GM23248 (cell line): Measurements from ENCODE around the gene ID1. TPM values are rescaled to one million over a fixed set of nuclear protein-coding genes. Genes with fewer than 3 reads are reported as not detected.

Experiments
- DNase-seq: peaks from one replicate; pipeline ENCODE4 v3.0.0-alpha.2; 2015
- H2AFZ ChIP-seq: fragments of 200-600 bp; sonication (generic); 2 replicates; pipeline ENCODE4 v1.6.1; 2016; ENCODE audit warnings: antibody characterized with exemption
- H3F3A ChIP-seq: fragments of 200-600 bp; sonication (generic); 2 replicates; pipeline ENCODE4 v1.6.1; 2016; ENCODE audit warnings: mild to moderate bottlenecking, antibody characterized with exemption, mixed run types; ENCODE audit not compliant: insufficient read depth
- H3K27ac ChIP-seq: fragments of 200-600 bp; sonication (generic); 2 replicates; pipeline ENCODE4 v1.5.1; 2016; ENCODE audit warnings: mild to moderate bottlenecking
- H3K27me3 ChIP-seq: fragments of 200-600 bp; sonication (generic); replicated peaks from 2 replicates; pipeline ENCODE4 v1.6.1; 2016; ENCODE audit warnings: mild to moderate bottlenecking; ENCODE audit not compliant: insufficient read depth
- H3K36me3 ChIP-seq: fragments of 200-600 bp; sonication (generic); 2 replicates; pipeline ENCODE4 v1.6.1; 2016; ENCODE audit warnings: low read depth, mild to moderate bottlenecking
- H3K4me1 ChIP-seq: fragments of 200-600 bp; sonication (generic); 2 replicates; pipeline ENCODE4 v1.6.1; 2016; ENCODE audit warnings: mild to moderate bottlenecking; ENCODE audit not compliant: insufficient read depth
- H3K4me2 ChIP-seq: fragments of 200-600 bp; sonication (generic); one replicate; pipeline ENCODE4 v1.6.1; 2016; ENCODE audit warnings: mild to moderate bottlenecking; ENCODE audit not compliant: unreplicated experiment
- H3K4me3 ChIP-seq: fragments of 200-600 bp; sonication (generic); 2 replicates; pipeline ENCODE4 v1.5.1; 2016; ENCODE audit warnings: mild to moderate bottlenecking
- H3K79me2 ChIP-seq: fragments of 200-600 bp; sonication (generic); 2 replicates; pipeline ENCODE4 v1.6.1; 2016; ENCODE audit warnings: mild to moderate bottlenecking; ENCODE audit not compliant: insufficient read depth
- H3K9ac ChIP-seq: fragments of 200-600 bp; sonication (generic); 2 replicates; pipeline ENCODE4 v1.6.1; 2016; ENCODE audit warnings: mild to moderate bottlenecking
- H3K9me2 ChIP-seq: fragments of 200-600 bp; sonication (generic); 2 replicates; pipeline ENCODE4 v1.6.1; 2016; ENCODE audit warnings: mixed run types, mild to moderate bottlenecking, moderate library complexity; ENCODE audit not compliant: insufficient read depth
- H3K9me3 ChIP-seq: fragments of 200-600 bp; sonication (generic); one replicate; pipeline ENCODE4 v1.6.1; 2017; ENCODE audit warnings: low read depth
- H4K20me1 ChIP-seq: fragments of 200-600 bp; sonication (generic); 2 replicates; pipeline ENCODE4 v1.6.0; 2016; ENCODE audit not compliant: insufficient read depth
- EZH2 ChIP-seq: fragments of 200-600 bp; sonication (generic); IDR thresholded peaks from 2 replicates; pipeline ENCODE4 v1.6.1; 2018; ENCODE audit warnings: antibody characterized with exemption, mild to moderate bottlenecking; ENCODE audit not compliant: insufficient read depth, poor library complexity, severe bottlenecking
- EZH2phosphoT487 ChIP-seq: fragments of 200-600 bp; sonication (generic); IDR thresholded peaks from 2 replicates; pipeline ENCODE4 v1.6.1; 2018; ENCODE audit warnings: antibody characterized with exemption, moderate library complexity, mild to moderate bottlenecking, low read depth; ENCODE audit not compliant: insufficient read depth
- WGBS, 2 experiments: methylation state at CpG; one replicate each; pipeline ENCODE4 v1.1.6; 2015 to 2017; ENCODE audit warnings: low lambda C conversion rate in 2 of 2, low coverage in 1 of 2; ENCODE audit errors: missing lambda C conversion rate in 2 of 2; 5-methylcytosine and 5-hydroxymethylcytosine counted together
- in situ Hi-C: fragments of 300-500 bp; cut with MboI; formaldehyde crosslinking; loops from 2 replicates; pipeline ENCODE4 v1.15.0; 2020
- polyA plus RNA-seq: library from polyadenylated mRNA; unstranded; fragments of >200 nt; fragmentation: Nextera tagmentation; extraction: Ambion mirVana; gene quantifications from 2 replicates; pipeline ENCODE4 v1.2.1, GENCODE V29; 2016
- total RNA-seq: library from RNA; depleted of rRNA; stranded (reverse); fragments of >200 nt; shearing (Covaris generic); gene quantifications from 2 replicates; pipeline ENCODE4 v1.2.3, GENCODE V29; 2014

Gene ID1
- total and polyA plus RNA-seq, 2 experiments from 2014 or later, result 248 to 780 TPM

DNA sequence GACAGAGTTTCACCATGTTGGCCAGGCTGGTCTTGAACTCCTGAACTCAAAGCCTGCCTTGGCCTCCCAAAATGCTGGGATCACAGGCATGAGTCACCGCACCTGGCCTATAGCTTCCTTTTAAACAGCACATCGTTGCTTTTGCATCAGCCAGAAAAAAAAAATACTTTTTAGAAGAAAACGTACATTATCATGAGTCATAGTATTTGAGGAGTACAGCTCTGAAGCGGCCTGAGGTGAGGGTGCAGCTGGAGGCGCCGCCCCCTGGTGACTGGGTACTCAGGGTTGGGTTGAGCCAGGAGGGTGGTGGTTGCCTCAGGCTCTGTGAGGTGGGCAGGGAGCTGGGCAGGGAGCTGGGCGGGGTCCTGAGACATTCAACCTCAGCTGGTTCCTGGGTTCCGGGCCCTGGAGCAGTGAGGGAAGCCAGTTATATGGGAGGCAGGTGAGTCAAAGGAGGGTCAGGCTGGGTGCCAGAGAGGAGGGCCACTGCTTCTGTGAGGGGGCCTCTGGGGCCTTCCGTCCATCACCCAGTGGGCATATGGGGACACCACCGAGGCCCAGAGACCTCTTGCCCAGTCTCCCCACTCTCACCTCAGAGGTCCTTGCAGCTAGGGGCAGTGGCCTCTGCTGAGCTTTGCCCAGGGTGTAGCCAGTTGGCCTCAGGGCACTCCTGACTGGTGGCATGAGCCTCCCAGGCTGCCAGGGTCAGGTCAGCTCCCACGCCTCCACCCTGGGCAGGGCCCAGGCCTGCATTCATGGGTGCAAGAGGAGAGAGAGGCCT lies 11.7 kb upstream of the ID1 start:
- peaks cover 15% of the 10 kb centered on the region for H3K79me2 ChIP-seq
- H3K27me3 ChIP-seq, result no peaks in the 10 kb centered on the region
- H3K9ac ChIP-seq, result peak overlapping the region; percentile 83
- no peaks in the 10 kb centered on the region for H3K9me3 ChIP-seq
- peak; percentile 97 for DNase-seq
- no peak for TF ChIP-seq EZH2phosphoT487
- TF ChIP-seq EZH2, result no peak
- H3K4me2 ChIP-seq, result peak overlapping the region; percentile 34
- peaks cover 66% of the 10 kb centered on the region for H3F3A ChIP-seq
- no peaks in the 10 kb centered on the region for H4K20me1 ChIP-seq
- in situ Hi-C loops, result no loop called here
- H3K36me3 ChIP-seq, result no peaks in the 10 kb centered on the region
- H3K27ac ChIP-seq, result peak overlapping the region; percentile 96
- no peak overlapping the region for H3K4me3 ChIP-seq
- H2AFZ ChIP-seq, result no peak overlapping the region
- H3K4me1 ChIP-seq, result peaks cover 45% of the 10 kb centered on the region
- WGBS, 2 experiments, result 30 to 35% methylated on average over 10 to 11 of the region's 11 CpGs
- no peaks in the 10 kb centered on the region for H3K9me2 ChIP-seq

DNA sequence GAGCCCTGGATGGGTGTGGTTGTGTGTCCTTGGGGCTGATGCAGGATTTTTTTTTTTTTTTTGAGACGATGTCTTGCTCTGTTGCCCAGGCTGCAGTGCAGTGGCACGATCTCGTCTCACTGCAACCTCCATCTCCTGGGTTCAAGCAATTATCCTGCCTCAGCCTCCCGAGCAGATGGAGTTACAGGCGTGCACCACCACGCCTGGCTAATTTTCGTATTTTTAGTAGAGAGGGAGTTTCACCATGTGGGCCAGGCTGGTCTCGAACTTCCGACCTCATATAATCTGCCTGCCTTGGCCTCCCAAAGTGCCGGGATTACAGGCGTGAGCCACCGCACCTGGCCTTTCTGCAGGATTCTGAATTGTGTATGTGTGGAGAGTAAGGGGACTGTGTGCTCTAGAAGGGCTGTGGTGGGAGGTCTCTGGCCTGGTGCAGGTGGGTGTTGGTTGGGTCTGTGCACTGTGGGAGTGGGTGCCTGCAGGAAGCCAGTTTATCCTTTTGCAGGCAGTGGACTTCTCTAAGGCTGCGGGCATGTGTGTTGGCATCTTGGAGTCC lies 11.0 kb upstream of the ID1 start:
- 71 to 75% methylated on average over 13 of the region's 13 CpGs for WGBS, 2 experiments
- Histone ChIP-seq H3K9me3 (no peaks in the 10 kb centered on the region), H3K9me2 (no peaks in the 10 kb centered on the region), H3K36me3 (no peaks in the 10 kb centered on the region), H3F3A (peaks cover 59% of the 10 kb centered on the region), H4K20me1 (no peaks in the 10 kb centered on the region), H3K9ac (peak overlapping the region; percentile 83), H3K27me3 (no peaks in the 10 kb centered on the region), H3K4me3 (no peak overlapping the region), H2AFZ (no peak overlapping the region), H3K4me2 (peak overlapping the region; percentile 34), H3K27ac (peak overlapping the region; percentile 96), H3K4me1 (peaks cover 38% of the 10 kb centered on the region), H3K79me2 (peaks cover 21% of the 10 kb centered on the region)
- no peak for DNase-seq
- in situ Hi-C loops, result no loop called here
- TF ChIP-seq EZH2phosphoT487 (no peak), EZH2 (no peak)

DNA sequence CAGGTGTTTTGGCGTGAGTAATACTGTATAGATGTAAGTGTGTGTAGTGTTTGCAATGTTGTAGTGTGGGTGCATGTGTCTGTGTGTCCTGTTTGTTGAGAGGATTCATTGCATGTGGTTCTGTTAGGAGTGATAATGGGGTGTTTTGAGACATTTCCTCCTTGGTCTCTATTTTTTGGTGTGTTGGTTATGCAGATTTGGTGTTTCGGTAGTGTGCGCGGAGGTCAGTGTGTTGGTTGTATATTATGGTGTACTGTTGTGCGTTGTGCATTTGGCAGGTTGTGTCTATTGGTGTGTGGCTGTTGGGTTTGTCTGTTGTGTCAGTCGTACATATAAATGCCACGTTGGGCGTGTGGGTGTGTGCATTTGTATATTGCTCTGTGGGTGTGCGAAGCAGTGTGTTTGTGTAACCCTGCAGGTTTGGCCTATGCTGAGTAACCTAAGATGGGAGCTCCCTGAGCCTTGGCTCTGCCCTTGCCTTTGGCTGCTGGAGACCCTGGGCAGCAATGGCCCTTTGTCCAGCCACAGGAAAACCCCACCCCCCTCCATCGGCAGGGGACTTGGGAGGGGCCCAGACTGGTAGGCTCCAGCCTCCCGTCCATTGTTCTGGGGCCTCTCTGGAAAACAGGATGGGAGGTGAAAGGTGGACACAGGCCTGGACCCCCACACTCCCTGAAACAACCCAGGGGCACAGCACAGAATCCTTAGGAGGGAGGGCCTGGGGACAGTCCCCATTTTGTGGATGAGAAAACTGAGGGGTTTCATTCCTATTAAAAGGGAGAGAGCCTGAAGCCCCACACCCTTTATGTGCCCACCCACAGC lies 10.3 kb upstream of the ID1 start:
- Histone ChIP-seq H2AFZ (no peak overlapping the region), H4K20me1 (no peaks in the 10 kb centered on the region), H3K9me2 (no peaks in the 10 kb centered on the region), H3K4me1 (peaks cover 34% of the 10 kb centered on the region), H3K4me2 (peak overlapping the region; percentile 34), H3F3A (peaks cover 56% of the 10 kb centered on the region), H3K79me2 (peaks cover 28% of the 10 kb centered on the region), H3K27me3 (no peaks in the 10 kb centered on the region), H3K27ac (peak overlapping the region; percentile 96), H3K4me3 (0 out of 2 replicates have a peak overlapping the region, but pooled peaks have one; percentile 1), H3K9ac (peak overlapping the region; percentile 83), H3K36me3 (no peaks in the 10 kb centered on the region), H3K9me3 (no peaks in the 10 kb centered on the region)
- no peak for DNase-seq
- 72 to 76% methylated on average over 11 of the region's 11 CpGs for WGBS, 2 experiments
- no peak for TF ChIP-seq EZH2phosphoT487
- TF ChIP-seq EZH2, result no peak
- in situ Hi-C loops, result no loop called here

DNA sequence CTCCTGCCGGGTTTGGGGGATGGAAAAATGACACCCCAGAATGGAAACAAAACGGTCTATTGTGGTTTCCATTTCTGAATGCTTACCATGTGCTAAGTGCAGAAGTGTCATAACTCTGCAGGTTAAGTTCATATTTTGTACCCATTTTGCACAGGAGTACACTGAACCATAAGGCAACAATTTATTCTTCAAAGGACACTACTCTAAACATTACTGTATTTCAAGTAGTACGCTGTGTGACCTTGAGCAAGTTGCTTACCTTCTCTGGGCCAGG lies 9.8 kb upstream of the ID1 start:
- H3K9me2 ChIP-seq, result no peaks in the 10 kb centered on the region
- no peaks in the 10 kb centered on the region for H4K20me1 ChIP-seq
- H3F3A ChIP-seq, result peaks cover 53% of the 10 kb centered on the region
- H3K4me2 ChIP-seq, result peak overlapping the region; percentile 34
- H3K9me3 ChIP-seq, result no peaks in the 10 kb centered on the region
- peak overlapping the region; percentile 83 for H3K9ac ChIP-seq
- TF ChIP-seq EZH2phosphoT487 (no peak), EZH2 (no peak)
- no peaks in the 10 kb centered on the region for H3K36me3 ChIP-seq
- peak overlapping the region; percentile 96 for H3K27ac ChIP-seq
- 0 out of 2 replicates have a peak overlapping the region, but pooled peaks have one; percentile 1 for H3K4me3 ChIP-seq
- no peak overlapping the region for H2AFZ ChIP-seq
- in situ Hi-C loops, result no loop called here
- peaks cover 34% of the 10 kb centered on the region for H3K4me1 ChIP-seq
- no peaks in the 10 kb centered on the region for H3K27me3 ChIP-seq
- DNase-seq, result no peak
- peaks cover 29% of the 10 kb centered on the region for H3K79me2 ChIP-seq
- WGBS, 2 experiments, result 61 to 73% methylated on average over 3 of the region's 3 CpGs
